HG02759 (cell line): ENCODE data around the gene TMPRSS11A.

Experiments
- ATAC-seq: cut with Tn5 transposase; IDR thresholded peaks from one replicate; pipeline ENCODE4 v1.9.1; 2021; ENCODE audit warnings: mild to moderate bottlenecking, moderate library complexity; ENCODE audit not compliant: unreplicated experiment

Gene TMPRSS11A

GRCh38 chr4:67915400-67915966 lies 47.8 kb downstream of the TMPRSS11A start:
- ATAC-seq, result no peak

GRCh38 chr4:67912080-67912479 lies 51.2 kb downstream of the TMPRSS11A start:
- ATAC-seq, result no peak

- no peak for ATAC-seq
Measured at GRCh38 chr4:67911638-67912037, 51.7 kb downstream of the TMPRSS11A start.

GRCh38 chr4:67911141-67911540 lies 52.2 kb downstream of the TMPRSS11A start:
- no peak for ATAC-seq

GRCh38 chr4:67910585-67910905 lies 52.7 kb downstream of the TMPRSS11A start:
- no peak for ATAC-seq

GRCh38 chr4:67909905-67910584 lies 53.2 kb downstream of the TMPRSS11A start:
- no peak for ATAC-seq

GRCh38 chr4:67907650-67908049 lies 55.6 kb downstream of the TMPRSS11A start:
- ATAC-seq, result no peak

GRCh38 chr4:67899096-67899495 lies 64.2 kb downstream of the TMPRSS11A start:
- no peak for ATAC-seq

GRCh38 chr4:67897686-67898085 lies 65.6 kb downstream of the TMPRSS11A start:
- ATAC-seq, result no peak

GRCh38 chr4:67896421-67897065 lies 66.8 kb downstream of the TMPRSS11A start:
- no peak for ATAC-seq

GRCh38 chr4:67894659-67895058 lies 68.6 kb downstream of the TMPRSS11A start:
- no peak for ATAC-seq

- no peak for ATAC-seq
Measured at GRCh38 chr4:67892905-67893304, 70.4 kb downstream of the TMPRSS11A start.

GRCh38 chr4:67892253-67892652 lies 71.0 kb downstream of the TMPRSS11A start:
- ATAC-seq, result no peak

- no peak for ATAC-seq
Measured at GRCh38 chr4:67891645-67892044, 71.6 kb downstream of the TMPRSS11A start.

- ATAC-seq, result no peak
Measured at GRCh38 chr4:67886281-67886680, 77.0 kb downstream of the TMPRSS11A start.

- ATAC-seq, result no peak
Measured at GRCh38 chr4:67885762-67886161, 77.5 kb downstream of the TMPRSS11A start.

- no peak for ATAC-seq
Measured at GRCh38 chr4:67884701-67885100, 78.6 kb downstream of the TMPRSS11A start.

GRCh38 chr4:67883902-67884301 lies 79.4 kb downstream of the TMPRSS11A start, which contains the start of gene TMPRSS11D:
Gene TMPRSS11D, minus strand, starts transcription at chr4:67884002. Its CDS starts 69 bp downstream, at chr4:67883933.
- ATAC-seq, result no peak

- no peak for ATAC-seq
Measured at GRCh38 chr4:67883458-67883857, 79.8 kb downstream of the TMPRSS11A start.

GRCh38 chr4:67880866-67881610 lies 82.3 kb downstream of the TMPRSS11A start:
- ATAC-seq, result no peak

- no peak for ATAC-seq
Measured at GRCh38 chr4:67879486-67879885, 83.8 kb downstream of the TMPRSS11A start.

- ATAC-seq, result no peak
Measured at GRCh38 chr4:67877086-67877485, 86.2 kb downstream of the TMPRSS11A start.
